Femur (tissue), 1 donor: ENCODE measurements around the gene ACOT11.
"Not testable (repeated sequence)": the region's sequence is repeated elsewhere in the genome, so short reads cannot be mapped to it uniquely, and the experiment has no call there.

Experiments used
- DNase-seq: peaks from one replicate; pipeline ENCODE4 v3.0.0-alpha.2; 2017

Gene ACOT11

DNA sequence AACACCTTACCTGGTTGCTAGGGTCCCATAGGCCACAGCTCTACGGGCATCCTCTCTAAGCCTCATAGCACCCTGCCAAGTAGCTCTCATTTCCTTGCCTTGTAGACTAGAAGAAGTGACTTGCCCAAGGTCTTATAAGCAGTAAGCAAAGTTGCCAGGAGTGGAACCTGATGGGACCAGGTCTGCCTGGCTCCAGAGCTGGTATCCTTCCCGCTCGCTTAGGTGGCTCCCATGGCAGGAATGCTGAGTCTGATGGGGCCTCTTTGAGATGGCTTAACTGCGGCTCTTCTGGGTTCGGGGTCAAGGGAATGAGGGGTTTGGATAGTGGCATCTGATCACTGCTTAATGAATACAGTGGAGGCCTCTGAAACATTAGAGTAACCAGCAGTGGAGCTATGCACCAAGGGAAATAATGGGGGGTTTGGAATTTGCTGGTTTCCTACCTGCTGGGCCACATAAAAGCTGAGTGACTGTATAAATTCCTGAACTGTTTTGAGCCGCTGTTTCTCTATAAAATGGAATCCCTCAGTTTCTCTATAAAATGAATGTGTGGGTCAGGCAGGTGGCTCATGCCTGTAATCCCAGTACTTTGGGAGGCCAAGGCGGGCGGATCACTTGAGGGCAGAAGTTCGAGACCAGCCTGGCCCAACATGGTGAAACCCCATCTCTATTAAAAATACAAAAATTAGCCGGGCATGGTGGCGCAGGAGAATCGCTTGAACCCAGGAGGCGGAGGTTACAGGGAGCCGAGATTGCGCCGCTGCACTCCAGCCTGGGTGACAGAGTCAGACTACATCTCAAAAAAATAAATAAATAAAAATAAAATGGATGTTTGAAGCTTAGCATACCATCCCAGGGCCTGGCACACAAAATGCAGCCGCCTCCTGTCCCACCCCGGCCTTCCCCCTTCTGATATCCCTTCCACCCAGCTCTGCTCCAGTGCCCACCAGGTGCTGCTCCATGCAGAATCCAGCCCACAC lies 62.9 kb downstream of the ACOT11 start:
- DNase-seq = no peak

DNA sequence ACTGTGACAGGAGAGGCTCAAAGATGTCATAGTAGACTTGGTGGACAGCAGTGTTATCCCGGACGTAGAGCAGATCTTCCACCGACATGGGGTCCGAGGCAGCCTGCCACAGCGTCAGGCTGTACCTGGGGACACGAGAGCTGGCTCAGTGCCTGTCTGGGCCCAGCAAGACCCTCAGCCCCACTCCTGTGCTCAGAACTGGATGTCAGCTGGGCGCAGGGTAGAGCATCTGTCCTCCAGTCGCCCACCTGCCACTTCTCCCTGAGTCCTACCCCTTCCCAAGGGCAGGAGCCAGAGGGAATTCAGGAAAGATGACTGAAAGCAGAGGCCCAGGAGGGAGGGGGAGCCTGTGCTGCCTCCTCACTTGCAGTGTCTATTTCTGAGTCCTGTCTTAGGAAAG lies 63.6 kb downstream of the ACOT11 start:
- no peak for DNase-seq

DNA sequence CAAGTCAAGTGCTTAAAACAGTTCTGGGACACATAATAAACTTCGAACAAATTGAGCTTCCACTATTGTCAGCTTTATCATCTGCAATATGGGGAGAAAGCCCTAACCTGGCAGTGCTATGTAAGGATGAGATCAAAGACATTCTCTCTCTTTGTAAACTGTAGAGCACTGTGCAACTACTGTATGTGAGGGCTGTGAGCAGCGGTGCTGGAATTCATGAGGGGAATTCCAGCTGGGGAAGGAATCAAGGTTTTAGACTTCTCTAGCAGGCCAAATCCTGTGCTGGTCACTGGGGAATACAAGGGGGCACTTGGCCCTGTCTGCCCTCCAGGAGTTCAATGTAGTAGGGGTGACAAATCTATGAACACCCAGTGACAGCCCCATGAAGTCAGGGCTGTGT lies 66.0 kb downstream of the ACOT11 start:
- DNase-seq = no peak

DNA sequence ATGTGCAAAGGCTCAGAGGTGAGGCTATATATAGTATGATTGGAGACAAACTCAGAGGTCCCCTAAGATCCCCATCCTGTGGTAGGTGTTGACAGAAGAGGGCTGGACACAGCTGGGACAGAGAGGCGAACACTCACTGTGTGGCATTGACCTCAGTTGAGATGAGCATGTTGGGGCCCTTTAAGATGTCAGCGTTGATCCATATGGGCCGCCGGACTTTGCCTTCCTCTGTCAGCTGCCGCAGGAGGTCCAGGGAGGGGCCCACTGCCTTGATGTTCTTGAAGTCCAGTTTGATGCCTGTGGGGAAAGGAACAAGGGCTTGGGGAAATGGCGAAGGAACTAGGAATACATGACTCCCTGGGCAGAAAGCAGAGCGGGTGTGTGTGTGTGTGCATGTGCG lies 66.5 kb downstream of the ACOT11 start:
- DNase-seq = no peak

DNA sequence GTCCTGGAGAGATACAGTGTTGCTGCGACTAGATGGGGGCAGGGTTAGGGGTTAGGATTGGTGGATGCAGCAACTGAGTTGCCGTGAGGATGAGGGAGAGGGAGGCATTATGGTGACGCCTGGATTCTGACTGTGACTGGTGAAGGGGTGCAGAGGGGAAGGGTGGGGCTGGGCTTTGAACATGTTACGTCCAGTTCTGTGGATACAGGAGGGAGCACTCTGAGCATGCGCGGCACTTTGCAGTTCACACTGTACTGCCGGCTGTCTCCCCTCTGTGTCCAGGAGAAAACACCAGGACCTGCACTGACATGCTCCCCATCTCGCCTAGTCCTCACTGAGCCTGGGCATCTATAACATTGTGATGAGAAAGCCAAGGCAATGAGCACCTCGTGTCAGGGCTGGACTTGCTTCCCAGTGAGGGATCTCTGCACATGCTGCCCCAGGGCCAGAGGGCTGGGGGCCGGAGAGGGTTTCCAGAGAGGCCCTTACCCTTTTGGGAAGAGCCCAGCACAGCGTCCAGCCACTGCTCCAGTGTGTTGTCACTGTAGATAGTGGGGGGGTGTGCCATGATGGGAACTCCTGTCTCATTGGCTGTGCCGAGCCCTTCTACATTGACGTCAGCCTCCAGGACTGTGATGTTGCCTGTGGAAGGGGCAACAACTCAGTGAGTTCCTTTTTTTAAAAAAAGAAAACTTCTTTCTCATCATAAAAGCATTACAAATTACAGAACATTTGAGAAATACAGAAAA lies 67.7 kb downstream of the ACOT11 start:
- DNase-seq = no peak

DNA sequence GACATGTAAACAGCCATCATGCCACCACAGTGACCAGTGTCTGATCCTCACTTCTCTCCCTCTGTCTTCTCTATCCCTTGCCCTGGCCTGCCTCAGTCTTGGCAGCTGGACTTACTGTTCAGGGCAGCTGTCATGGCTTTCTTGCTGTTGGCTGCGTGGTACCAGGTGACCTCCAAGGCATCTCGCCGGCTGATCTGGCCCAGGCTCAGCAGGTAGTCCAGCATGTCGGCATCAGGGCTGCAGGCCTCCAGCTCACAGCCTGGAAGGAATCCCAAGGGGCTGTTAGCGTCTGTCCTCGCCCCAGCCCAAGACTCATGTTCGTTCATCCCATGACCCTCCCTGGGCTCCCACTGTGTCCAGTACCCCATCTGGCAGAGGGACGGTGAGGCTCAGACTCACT lies 71.7 kb downstream of the ACOT11 start:
- DNase-seq = no peak

DNA sequence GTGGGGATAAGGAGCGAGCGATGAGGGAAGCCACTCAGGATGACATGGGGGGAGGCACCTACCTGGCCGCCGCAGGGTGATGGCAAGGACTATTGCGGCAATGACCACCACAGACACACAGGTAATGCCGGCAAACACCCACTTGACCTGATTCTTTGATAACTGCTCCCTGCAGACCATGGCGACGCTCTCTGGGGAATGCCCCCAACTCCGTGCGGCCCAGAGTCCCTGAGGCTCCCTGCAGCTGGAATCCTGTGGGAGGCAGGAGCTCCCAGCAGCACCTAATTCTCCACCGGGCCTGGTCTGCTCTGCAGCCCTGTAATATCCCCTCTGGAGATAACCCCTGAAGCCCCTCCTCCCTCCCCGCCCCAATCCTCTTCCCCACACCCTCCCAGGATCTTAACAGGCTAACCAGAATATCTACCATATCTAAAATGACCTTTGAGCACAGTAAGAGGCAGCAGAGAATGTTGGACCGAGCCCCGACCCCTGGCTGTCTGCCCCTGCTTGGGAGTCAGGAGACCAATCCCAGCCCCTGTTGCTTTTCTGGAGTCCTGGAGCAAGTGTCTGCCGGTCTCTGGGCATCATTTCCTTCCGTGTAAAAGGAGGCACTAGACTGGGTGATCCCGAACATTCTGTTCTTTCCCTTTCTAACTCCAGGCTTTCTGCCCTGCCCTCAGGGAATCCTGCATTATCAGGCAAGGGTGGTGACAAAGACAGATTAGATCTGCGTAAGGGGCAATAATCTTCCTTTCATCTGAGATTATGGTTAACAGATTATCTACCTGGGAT lies 75.4 kb downstream of the ACOT11 start, which contains the start of gene FAM151A:
FAM151A (minus strand) TSS at position 310 of the 792 bp plus-strand sequence; CDS start at position 180, 130 bp downstream.
- DNase-seq = no peak

DNA sequence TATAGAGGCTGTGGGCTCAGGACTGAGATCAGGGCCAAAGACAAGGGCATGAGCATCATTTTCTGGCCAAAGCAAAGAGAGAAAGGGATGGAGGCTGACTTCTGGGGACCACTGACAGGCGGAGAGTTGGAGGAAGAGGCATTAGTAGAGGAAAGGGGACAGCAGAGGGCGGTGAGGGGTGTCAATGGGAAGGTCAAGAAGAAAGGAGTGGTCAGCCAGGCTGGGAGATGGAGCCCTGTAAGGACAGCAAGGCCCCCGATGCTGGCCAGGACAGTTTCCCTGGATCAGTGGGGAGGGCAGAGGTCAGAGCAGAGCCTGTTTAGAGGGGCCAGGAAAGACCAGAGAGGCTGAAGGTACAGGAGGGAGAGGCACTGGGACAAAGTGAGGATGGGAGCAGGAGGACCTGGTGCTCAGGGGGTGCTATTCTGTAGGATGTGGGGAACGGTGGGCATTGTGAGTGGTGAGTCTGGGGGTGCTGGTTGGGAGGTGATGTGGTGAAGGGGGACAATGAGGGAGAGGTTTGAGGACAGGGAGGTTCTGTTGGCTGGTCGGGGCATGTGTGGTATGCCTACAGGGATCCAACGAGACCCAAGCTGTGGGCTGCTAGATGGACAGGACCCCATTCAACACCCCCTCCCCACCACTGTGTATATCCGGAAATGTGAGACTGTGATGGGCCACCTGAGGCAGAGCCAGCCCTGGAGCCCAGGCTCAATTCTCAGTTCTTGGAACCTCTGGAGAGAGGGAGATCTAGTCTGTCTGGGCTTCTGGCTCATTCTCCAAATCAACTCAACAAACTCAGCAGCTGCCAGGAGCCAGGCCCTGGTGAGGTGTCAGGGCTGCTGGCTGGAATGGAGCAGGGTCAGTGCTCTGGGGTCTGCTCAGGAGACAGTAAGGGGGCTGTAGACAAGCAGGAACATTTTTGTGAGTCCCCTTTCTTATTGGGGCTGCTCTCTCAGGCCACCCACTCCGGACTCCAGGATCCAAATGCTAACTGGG lies 76.7 kb downstream of the ACOT11 start:
- DNase-seq = no peak

DNA sequence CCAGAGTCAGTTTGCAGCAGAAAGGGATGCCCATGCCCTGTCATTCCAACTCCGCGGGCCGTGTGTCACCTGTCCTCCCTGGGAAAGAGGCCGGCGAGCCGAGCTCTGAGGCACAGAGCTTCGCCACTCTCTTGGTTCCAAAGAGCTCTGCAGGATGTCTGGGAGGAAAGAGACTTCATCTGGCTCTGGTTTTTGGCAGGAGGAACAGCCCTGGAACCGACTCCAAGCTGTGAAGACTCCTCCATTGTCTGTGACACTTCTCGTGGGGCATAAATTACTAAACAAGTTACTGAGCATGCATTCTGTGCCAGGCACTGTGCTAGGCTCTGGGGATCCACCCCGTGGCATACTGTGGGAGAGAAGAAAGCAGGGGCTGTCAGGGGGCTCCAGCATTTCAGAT lies 79.2 kb downstream of the ACOT11 start:
- DNase-seq = no peak

DNA sequence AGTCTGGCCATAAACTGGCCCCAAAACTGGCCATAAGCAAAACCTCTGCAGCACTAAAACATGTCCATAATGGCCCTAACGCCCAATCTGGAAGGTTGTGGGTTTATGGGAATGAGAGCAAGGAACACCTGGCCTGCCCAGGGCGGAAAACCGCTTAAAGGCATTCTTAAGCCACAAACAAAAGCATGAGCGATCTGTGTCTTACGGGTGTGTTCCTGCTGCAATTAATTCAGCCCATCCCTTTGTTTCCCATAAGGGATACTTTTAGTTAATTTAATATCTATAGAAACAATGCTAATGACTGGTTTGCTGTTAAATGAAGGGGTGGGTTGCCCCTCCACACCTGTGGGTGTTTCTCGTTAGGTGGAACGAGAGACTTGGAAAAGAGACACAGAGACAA lies 87.8 kb downstream of the ACOT11 start:
- not testable (repeated sequence) for DNase-seq

DNA sequence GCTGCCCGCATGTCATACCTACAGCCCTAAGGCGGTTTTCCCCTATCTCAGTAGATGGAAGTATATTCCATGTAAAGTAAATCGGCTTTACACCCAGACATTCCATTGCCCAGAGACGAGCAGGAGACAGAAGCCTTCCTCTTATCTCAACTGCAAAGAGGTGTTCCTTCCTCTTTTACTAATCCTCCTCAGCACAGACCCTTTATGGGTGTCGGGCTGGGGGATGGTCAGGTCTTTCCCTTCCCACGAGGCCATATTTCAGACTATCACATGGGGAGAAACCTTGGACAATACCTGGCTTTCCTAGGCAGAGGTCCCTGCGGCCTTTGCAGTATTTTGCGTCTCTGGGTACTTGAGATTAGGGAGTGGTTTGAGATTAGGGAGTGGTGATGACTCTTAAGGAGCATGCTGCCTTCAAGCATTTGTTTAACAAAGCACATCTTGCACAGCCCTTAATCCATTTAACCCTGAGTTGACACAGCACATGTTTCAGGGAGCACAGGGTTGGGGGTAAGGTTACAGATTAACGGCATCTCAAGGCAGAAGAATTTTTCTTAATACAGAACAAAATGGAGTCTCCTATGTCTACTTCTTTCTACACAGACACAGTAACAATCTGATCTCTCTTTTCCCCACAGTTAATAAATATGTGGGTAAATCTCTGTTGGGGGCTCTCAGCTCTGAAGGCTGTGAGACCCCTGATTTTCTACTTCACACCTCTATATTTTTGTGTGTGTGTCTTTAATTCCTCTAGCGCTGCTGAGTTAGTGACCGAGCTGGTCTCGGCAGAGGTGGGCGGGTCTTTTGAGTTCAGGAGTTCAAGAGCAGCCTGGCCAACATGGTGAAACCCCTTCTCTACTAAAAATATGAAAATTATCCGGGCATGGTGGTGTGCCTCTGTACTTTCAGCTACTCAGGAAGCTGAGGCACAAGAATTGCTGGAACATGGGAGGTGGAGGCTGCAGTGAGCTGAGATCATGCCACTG lies 88.7 kb downstream of the ACOT11 start:
- DNase-seq = not testable (repeated sequence)

DNA sequence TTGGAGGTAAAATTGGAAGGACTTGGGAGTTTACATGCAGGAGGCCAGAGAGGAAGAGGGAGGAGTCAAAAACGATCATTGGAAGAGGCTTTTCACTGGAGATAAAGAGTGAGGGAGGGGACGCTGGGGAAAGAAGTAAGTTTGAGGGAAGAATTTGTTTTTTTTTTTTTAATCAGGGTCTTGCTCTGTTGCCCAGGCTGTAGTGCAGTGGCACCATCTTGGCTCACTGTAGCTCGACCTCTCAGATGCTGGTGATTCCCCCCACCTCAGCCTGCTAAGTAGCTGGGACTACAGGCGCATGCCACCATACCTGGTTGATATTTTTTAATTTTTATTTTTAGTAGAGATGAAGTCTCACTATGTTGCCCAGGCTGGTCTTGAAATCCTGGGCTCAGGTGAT lies 92.3 kb downstream of the ACOT11 start:
- no peak for DNase-seq

DNA sequence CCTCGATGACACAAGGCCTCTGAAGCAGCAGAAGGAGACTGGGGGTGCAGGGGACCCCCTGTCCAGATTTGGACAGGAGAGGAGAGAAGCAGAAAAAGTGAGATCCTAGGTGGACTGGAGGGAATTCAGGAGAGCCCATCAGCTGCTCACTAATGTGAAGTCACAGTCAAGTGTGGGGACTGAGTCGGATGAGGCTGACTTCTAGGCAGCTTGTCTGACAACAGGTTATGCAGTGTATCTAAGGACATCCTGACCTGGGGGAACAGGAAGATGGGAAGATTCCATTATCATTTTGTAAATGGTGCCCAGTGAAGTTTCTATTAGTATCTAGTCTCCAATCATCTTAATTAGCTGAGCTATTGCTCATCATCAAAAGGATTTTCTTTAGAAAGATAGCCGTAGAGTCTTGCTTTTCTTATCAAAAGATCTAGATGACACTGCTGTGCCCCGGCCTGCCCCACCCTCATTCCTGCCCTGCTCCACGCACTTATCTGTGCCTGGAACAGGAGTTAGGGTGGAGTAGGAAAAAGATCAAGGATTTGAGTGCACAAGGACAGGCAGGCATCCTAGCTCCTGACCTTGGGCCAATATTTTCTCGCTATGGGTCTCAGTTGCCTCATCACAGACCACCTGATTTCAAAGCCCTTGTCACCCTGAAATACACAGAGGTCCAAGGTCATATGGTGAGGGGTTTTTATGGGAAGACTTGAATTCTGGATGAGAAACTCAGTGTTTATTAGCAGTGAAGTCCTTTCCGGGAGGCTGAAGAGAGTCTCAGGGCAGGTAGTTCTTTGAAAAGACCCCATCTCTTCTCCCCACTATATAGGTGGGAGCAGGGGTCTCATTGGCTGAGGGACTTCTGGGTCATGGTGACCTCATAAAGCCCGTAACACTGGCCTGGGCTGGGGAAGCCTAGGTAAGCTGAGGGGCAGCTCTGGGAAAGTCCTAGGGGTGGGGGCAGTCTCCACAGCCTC lies 93.1 kb downstream of the ACOT11 start, which contains the start of gene MROH7:
MROH7 (plus strand) TSS at position 924 of the 974 bp plus-strand sequence. CDS start 11,141 bp downstream, outside the sequence.
- DNase-seq = no peak

DNA sequence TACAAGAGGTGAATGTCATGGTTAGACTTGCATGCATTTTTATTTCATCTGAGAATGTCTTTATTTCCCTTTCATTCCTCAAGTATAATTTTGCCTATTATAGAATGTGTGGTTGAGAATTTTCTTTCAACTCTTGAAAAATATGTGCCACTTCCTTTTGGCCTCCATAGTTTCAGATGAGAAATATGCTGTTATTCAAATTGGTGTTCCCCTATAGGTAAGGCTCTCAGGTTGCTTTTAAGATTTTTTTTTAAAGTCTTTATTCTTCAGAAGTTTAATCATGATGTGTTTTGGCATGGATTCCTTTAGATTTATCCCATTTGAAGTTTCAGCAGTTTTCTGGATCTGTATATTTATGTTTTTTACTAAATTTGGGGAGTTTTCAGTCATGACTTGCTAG lies 95.7 kb downstream of the ACOT11 start:
- DNase-seq = no peak

DNA sequence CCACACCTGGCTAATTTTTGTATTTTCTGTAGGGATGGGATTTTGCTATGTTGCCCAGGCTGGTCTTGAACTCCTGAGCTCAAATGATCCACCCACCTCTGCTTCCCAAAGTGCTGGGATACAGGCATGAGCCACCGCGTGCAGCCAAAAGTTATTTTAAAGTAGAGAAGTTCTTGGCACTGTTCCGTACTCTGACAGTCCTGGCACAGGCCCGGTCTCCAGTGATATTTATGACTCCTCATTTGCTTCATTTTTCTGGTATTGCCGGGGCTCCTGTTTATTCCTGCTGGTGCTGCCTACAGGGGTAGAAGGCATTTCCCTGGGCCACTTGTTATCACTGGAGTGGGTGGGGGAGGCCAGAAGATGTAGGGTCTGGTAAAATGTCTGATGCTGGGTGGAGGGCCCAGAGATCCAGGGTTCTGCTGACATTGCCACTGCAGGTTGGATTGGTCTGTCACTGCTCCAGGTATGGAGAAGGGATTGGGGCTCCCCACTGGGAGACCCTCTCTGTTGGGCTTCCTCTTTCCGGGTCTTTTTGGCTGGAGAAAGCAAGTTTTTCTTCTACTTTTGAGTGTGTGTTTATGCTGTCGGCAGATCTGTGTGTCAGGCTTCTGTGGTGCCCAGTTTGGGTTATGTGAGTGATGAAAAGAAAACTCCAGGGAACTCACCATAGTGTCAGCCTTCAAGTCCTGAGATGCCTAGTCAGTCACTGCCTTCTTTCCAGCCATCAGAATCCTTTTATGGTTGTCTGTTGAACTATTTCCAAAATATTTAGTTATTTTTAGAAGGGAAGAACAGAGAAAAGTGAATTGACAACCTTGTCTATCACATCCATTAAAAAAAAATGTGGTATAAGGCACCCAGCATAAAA lies 98.0 kb downstream of the ACOT11 start:
- peak; percentile 45 for DNase-seq

DNA sequence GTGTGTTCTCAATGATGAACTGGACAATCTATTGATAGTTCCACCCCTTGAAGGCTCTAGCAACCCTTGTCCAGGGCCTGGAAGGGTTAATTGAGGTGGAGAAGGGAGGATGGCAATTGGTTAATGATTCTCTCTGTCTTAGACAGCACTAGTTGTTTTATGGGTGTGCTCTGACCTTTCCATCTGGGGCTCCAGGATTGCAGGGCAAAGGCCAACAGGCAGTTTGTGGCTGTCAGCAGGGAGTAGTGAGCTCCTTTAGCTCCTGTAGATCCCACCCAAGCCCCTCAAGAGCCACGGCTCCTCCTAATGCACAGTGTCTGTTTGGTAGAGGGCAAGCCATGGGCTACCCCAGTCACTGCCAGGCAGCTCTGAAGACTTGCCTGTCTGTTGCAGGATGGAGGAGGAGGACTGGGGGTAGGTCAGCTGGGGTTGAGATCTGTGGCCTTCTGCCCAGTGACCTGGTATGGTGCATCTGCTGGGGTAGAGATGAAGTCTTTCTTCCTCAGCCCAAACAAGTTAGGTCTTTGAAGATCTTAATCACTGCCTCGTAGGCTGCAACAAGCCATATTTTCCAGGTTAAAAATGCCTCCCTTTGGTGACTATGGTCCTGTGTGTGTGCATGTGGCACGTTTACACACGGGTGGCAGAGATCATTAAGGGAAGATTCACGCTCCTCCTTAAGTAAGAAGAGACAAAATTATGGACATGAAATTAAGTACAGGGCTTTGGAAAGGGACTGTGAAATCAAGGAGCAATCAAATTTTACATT lies 101.3 kb downstream of the ACOT11 start:
- DNase-seq = no peak

DNA sequence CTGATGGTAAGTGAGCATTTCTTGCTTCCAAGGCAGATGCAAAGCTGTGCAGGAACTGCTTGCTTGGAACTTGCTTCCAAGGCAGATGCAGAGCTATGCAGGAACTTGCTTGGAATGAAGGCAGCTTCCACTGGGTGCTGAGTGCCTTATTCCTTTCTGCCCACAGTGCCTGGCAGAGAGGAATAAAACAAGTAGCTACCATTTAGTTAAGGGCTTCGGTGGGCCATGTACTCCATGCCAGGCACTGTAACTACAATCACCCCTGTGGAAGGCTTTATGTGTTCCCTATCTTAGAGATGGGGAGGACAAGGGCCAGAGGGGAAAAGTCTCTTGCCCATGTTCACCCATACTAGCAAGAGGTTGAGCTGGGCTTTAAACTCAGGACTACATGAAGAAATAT lies 101.9 kb downstream of the ACOT11 start:
- DNase-seq = no peak
